IMR-90 (cell line): ENCODE measurements around the gene RBM10. TPM values are rescaled to one million over a fixed set of nuclear protein-coding genes. Genes with fewer than 3 reads are reported as not detected.

ENCODE experiments used
- ATAC-seq: fragments of 200-7000 bp; cut with Tn5 transposase; 2 replicates; pipeline ENCODE4 v1.9.1; 2020; ENCODE audit warnings: low read depth, mild to moderate bottlenecking, moderate library complexity
- BruUV-seq: library from RNA; stranded (reverse); fragments of 400-500 nt; replicated peaks from 2 replicates; lab custom pipeline; 2021; lab: Mats Ljungman, UMichigan
- CTCF ChIA-PET: fragments of 300-600 bp; formaldehyde crosslinking; extraction: SDS; loops from one replicate; lab custom pipeline; 2021; ENCODE audit warnings: antibody characterized with exemption; lab: Yijun Ruan, JAX
- POLR2A ChIA-PET: fragments of 300-600 bp; sonication (Branson Sonifier 250); formaldehyde crosslinking; loops from one replicate; lab custom pipeline; 2022; ENCODE audit warnings: antibody characterized with exemption; ENCODE audit not compliant: unreplicated experiment; lab: Charles Lee
- DNase-seq: peaks from one replicate; pipeline ENCODE4 v3.0.0; 2013
- H2AFZ ChIP-seq: replicated peaks from 2 replicates; pipeline ENCODE3; 2013; ENCODE audit warnings: low read length, mild to moderate bottlenecking; ENCODE audit not compliant: poor library complexity
- H2AK5ac ChIP-seq: 2 replicates; pipeline ENCODE4 v1.6.1; 2013; ENCODE audit warnings: low read depth, low read length, inconsistent platforms
- H2AK9ac ChIP-seq: replicated peaks from 2 replicates; pipeline ENCODE3; 2013; ENCODE audit warnings: mild to moderate bottlenecking, low read depth, low read length, moderate library complexity; ENCODE audit not compliant: poor library complexity
- H2BK120ac ChIP-seq: 2 replicates; pipeline ENCODE4 v1.6.1; 2013; ENCODE audit warnings: low read depth, low read length, inconsistent platforms
- H2BK15ac ChIP-seq: 3 replicates; pipeline ENCODE4 v1.6.1; 2013; ENCODE audit warnings: low read depth, low read length, inconsistent platforms
- H2BK20ac ChIP-seq: 2 replicates; pipeline ENCODE4 v1.6.1; 2013; ENCODE audit warnings: low read depth, mild to moderate bottlenecking, inconsistent platforms, low read length, moderate library complexity
- H2BK5ac ChIP-seq: 2 replicates; pipeline ENCODE4 v1.6.1; 2013; ENCODE audit warnings: mild to moderate bottlenecking, low read depth, low read length, inconsistent platforms; ENCODE audit not compliant: poor library complexity, severe bottlenecking
- H3K14ac ChIP-seq: replicated peaks from 2 replicates; pipeline ENCODE4 v1.6.1; 2013; ENCODE audit warnings: low read depth, low read length, inconsistent platforms
- H3K18ac ChIP-seq: 2 replicates; pipeline ENCODE4 v1.6.1; 2013; ENCODE audit warnings: low read depth, low read length, control low read depth
- H3K23ac ChIP-seq: 2 replicates; pipeline ENCODE4 v1.6.1; 2013; ENCODE audit warnings: low read depth, low read length, inconsistent platforms
- H3K27ac ChIP-seq: 2 replicates; pipeline ENCODE4 v1.5.1; 2013; ENCODE audit warnings: mild to moderate bottlenecking, control low read depth, low read length; ENCODE audit not compliant: insufficient read depth
- H3K27me3 ChIP-seq: 2 replicates; pipeline ENCODE4 v1.6.1; 2013; ENCODE audit warnings: low read length; ENCODE audit not compliant: control insufficient read depth, insufficient read depth
- H3K36me3 ChIP-seq: 2 replicates; pipeline ENCODE4 v1.6.1; 2013; ENCODE audit warnings: low read length, mixed read lengths; ENCODE audit not compliant: control insufficient read depth, insufficient read depth
- H3K4ac ChIP-seq: 2 replicates; pipeline ENCODE4 v1.6.1; 2013; ENCODE audit warnings: low read depth, low read length, inconsistent platforms
- H3K4me1 ChIP-seq: 2 replicates; pipeline ENCODE4 v1.6.1; 2013; ENCODE audit warnings: low read length, mixed read lengths; ENCODE audit not compliant: control insufficient read depth, insufficient read depth
- H3K4me2 ChIP-seq: 2 replicates; pipeline ENCODE4 v1.6.1; 2013; ENCODE audit warnings: low read depth, mild to moderate bottlenecking, control low read depth, low read length, moderate library complexity
- H3K4me3 ChIP-seq: 2 replicates; pipeline ENCODE4 v1.5.1; 2013; ENCODE audit warnings: low read depth, mild to moderate bottlenecking, control low read depth, low read length, moderate library complexity; ENCODE audit not compliant: insufficient read depth
- H3K56ac ChIP-seq: 2 replicates; pipeline ENCODE4 v1.6.1; 2013; ENCODE audit warnings: low read length, inconsistent platforms; ENCODE audit not compliant: insufficient read depth; ENCODE audit errors: extremely low read depth
- H3K79me1 ChIP-seq, 2 experiments: 2 replicates each; pipeline ENCODE4 v1.6.1; 2013; ENCODE audit warnings: low read length in 2 of 2, inconsistent platforms in 1 of 2, low read depth in 1 of 2
- H3K9ac ChIP-seq: 2 replicates; pipeline ENCODE4 v1.6.1; 2013; ENCODE audit warnings: low read depth, low read length, control low read depth
- H3K9me1 ChIP-seq: 2 replicates; pipeline ENCODE4 v1.6.1; 2013; ENCODE audit warnings: low read length, inconsistent platforms; ENCODE audit not compliant: insufficient read depth
- H3K9me3 ChIP-seq: 2 replicates; pipeline ENCODE4 v1.6.1; 2013; ENCODE audit warnings: low read length; ENCODE audit not compliant: control insufficient read depth, insufficient read depth
- H4K20me1 ChIP-seq: 2 replicates; pipeline ENCODE4 v1.6.1; 2013; ENCODE audit warnings: low read length, inconsistent platforms; ENCODE audit not compliant: insufficient read depth
- H4K5ac ChIP-seq: 2 replicates; pipeline ENCODE4 v1.6.1; 2013; ENCODE audit warnings: mild to moderate bottlenecking, low read depth, low read length, control low read depth
- H4K8ac ChIP-seq, 2 experiments: 2 replicates each; pipeline ENCODE4 v1.6.1; 2013; ENCODE audit warnings: low read depth in 2 of 2, low read length in 2 of 2, control low read depth in 1 of 2, inconsistent platforms in 1 of 2
- H4K91ac ChIP-seq: 2 replicates; pipeline ENCODE4 v1.6.1; 2013; ENCODE audit warnings: low read depth, low read length, inconsistent platforms; ENCODE audit not compliant: insufficient read depth
- BHLHE40 ChIP-seq: fragments of 150-350 bp; IDR thresholded peaks from 2 replicates; pipeline ENCODE4 v1.6.1; 2016; ENCODE audit warnings: mild to moderate bottlenecking, low read depth, low read length
- CEBPB ChIP-seq: IDR thresholded peaks from 2 replicates; pipeline ENCODE4 v1.6.1; 2012; ENCODE audit warnings: low read depth, low read length, improper control_type of control experiment
- CHD1 ChIP-seq: IDR thresholded peaks from 2 replicates; pipeline ENCODE4 v1.6.1; 2012; ENCODE audit warnings: low read depth, low read length, improper control_type of control experiment
- FOS ChIP-seq: fragments of 150-350 bp; IDR thresholded peaks from 2 replicates; pipeline ENCODE4 v1.6.1; 2016; ENCODE audit warnings: low read depth, low read length
- MAFK ChIP-seq: IDR thresholded peaks from 2 replicates; pipeline ENCODE4 v1.6.1; 2012; ENCODE audit warnings: low read depth, low read length, improper control_type of control experiment
- MAZ ChIP-seq: IDR thresholded peaks from 2 replicates; pipeline ENCODE4 v1.6.1; 2012; ENCODE audit warnings: low read depth, mild to moderate bottlenecking, low read length, improper control_type of control experiment, moderate library complexity, borderline replicate concordance
- NFE2L2 ChIP-seq: fragments of 150-350 bp; IDR thresholded peaks from 2 replicates; pipeline ENCODE4 v1.6.1; 2016; ENCODE audit warnings: low read depth, mild to moderate bottlenecking, low read length
- POLR2A ChIP-seq: IDR thresholded peaks from 2 replicates; pipeline ENCODE4 v1.6.1; 2012; ENCODE audit warnings: mild to moderate bottlenecking, low read depth, low read length
- RAD21 ChIP-seq: IDR thresholded peaks from 2 replicates; pipeline ENCODE4 v1.6.1; 2012; ENCODE audit warnings: low read length, improper control_type of control experiment
- RCOR1 ChIP-seq: IDR thresholded peaks from 2 replicates; pipeline ENCODE4 v1.6.1; 2012; ENCODE audit warnings: mild to moderate bottlenecking, low read length, improper control_type of control experiment; ENCODE audit not compliant: insufficient replicate concordance
- RFX5 ChIP-seq: IDR thresholded peaks from 2 replicates; pipeline ENCODE4 v1.8.0; 2012; ENCODE audit warnings: low read depth, mild to moderate bottlenecking, low read length, moderate library complexity
- SMC3 ChIP-seq: fragments of 150-350 bp; IDR thresholded peaks from 2 replicates; pipeline ENCODE4 v1.6.1; 2016; ENCODE audit warnings: low read depth, mild to moderate bottlenecking, antibody characterized with exemption, low read length, moderate library complexity
- WGBS, 2 experiments: methylation state at CpG; one replicate each; pipeline versions ENCODE4 v1.1.5 to v1.1.7; 2013; ENCODE audit warnings: missing lambda C conversion rate in 2 of 2; ENCODE audit not compliant: insufficient read length in 1 of 2; ENCODE audit errors: extremely low coverage in 2 of 2; 5-methylcytosine and 5-hydroxymethylcytosine counted together
- dilution Hi-C: fragments of 300-500 bp; cut with HindIII; formaldehyde crosslinking; loops from one replicate; pipeline ENCODE4 v1.14.3; 2018; ENCODE audit warnings: low sequenced_read_pairs; ENCODE audit not compliant: unreplicated experiment
- in situ Hi-C: fragments of 300-500 bp; cut with MboI; formaldehyde crosslinking; loops from 3 replicates; pipeline ENCODE4 v1.14.3; 2019; ENCODE audit warnings: low sequenced_read_pairs, inconsistent platforms, mixed read lengths
- intact Hi-C: fragments of 100-400 bp; cut with micrococcal nuclease; formaldehyde crosslinking; loops from 2 replicates; pipeline ENCODE4 v1.10.0; 2022
- polyA plus RNA-seq, 3 experiments: library from polyadenylated mRNA; depleted of rRNA; stranded (reverse); fragments of >200 nt; gene quantifications; 2 replicates each; pipeline ENCODE4 v1.2.3, GENCODE V29; 2012; ENCODE audit warnings: low replicate concordance in 1 of 3
- total RNA-seq: library from RNA; depleted of rRNA; stranded (reverse); fragments of >200 nt; gene quantifications from 2 replicates; pipeline ENCODE4 v1.2.3, GENCODE V29; 2012
- TF ChIP-seq, protein P1 (sequence below): fragments of 150-350 bp; IDR thresholded peaks from 2 replicates; pipeline ENCODE4 v1.6.1; 2016; ENCODE audit warnings: low read depth, mild to moderate bottlenecking, low read length, moderate library complexity, borderline replicate concordance
- TF ChIP-seq, protein P2 (sequence below): conservative IDR thresholded peaks from 2 replicates; pipeline ENCODE4 v1.5.1; 2012; ENCODE audit warnings: mild to moderate bottlenecking, low read depth, low read length, improper control_type of control experiment

RBM10 gene
- total and polyA plus RNA-seq, 2 of the 4 experiments (the other 2 are of a cell fraction), result 33.4 to 36.0 TPM

- Histone ChIP-seq H4K20me1 (peaks cover 25% of the 10 kb centered on the region), H2BK20ac (no peak overlapping the region), H3K9me3 (no peaks in the 10 kb centered on the region), H3K14ac (no peak overlapping the region), H3K4me2 (no peak overlapping the region), H3K23ac (no peak overlapping the region), H3K4ac (no peak overlapping the region), H2BK15ac (no peak overlapping the region), H3K4me3 (no peak overlapping the region), H4K8ac (no peak overlapping the region), H2BK120ac (no peak overlapping the region), H2BK5ac (no peak overlapping the region), H3K56ac (no peak overlapping the region), H4K91ac (no peak overlapping the region), H2AK5ac (no peak overlapping the region), H4K5ac (no peak overlapping the region), H3K27ac (no peak overlapping the region), H3K79me1 (peaks cover 0 to 11% of the 10 kb centered on the region in 2 experiments; a peak in 1 of 4 replicates), H2AFZ (peak overlapping the region; percentile 21), H2AK9ac (peak overlapping the region; percentile 42), H3K9me1 (0 out of 2 replicates have a peak, but pooled peaks cover 4% of the 10 kb centered on the region), H3K27me3 (peaks cover 10% of the 10 kb centered on the region; the same call in 1 of the 2 replicates), H3K4me1 (no peaks in the 10 kb centered on the region), H3K9ac (no peak overlapping the region), H3K18ac (no peak overlapping the region), H3K36me3 (peaks cover 34% of the 10 kb centered on the region)
- in situ Hi-C loops (no loop called here), intact Hi-C loops (no loop called here), dilution Hi-C loops (no loop called here)
- ATAC-seq (no peak), DNase-seq (no peak)
- 68% methylated on average over 5 of the region's 34 CpGs; no CpG with 5 or more reads in 1 of the 2 experiments for WGBS, 2 experiments
- ChIA-PET CTCF (no interaction called here), POLR2A (no interaction called here)
- TF ChIP-seq BHLHE40 (no peak), RCOR1 (no peak), MAZ (no peak), NFE2L2 (no peak), SMC3 (no peak), MAFK (no peak), CHD1 (no peak), FOS (no peak), POLR2A (no peak), CEBPB (no peak), RFX5 (no peak), RAD21 (no peak)
- TF ChIP-seq, protein P1, sequence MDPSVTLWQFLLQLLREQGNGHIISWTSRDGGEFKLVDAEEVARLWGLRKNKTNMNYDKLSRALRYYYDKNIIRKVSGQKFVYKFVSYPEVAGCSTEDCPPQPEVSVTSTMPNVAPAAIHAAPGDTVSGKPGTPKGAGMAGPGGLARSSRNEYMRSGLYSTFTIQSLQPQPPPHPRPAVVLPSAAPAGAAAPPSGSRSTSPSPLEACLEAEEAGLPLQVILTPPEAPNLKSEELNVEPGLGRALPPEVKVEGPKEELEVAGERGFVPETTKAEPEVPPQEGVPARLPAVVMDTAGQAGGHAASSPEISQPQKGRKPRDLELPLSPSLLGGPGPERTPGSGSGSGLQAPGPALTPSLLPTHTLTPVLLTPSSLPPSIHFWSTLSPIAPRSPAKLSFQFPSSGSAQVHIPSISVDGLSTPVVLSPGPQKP, result no peak
- TF ChIP-seq, protein P2, sequence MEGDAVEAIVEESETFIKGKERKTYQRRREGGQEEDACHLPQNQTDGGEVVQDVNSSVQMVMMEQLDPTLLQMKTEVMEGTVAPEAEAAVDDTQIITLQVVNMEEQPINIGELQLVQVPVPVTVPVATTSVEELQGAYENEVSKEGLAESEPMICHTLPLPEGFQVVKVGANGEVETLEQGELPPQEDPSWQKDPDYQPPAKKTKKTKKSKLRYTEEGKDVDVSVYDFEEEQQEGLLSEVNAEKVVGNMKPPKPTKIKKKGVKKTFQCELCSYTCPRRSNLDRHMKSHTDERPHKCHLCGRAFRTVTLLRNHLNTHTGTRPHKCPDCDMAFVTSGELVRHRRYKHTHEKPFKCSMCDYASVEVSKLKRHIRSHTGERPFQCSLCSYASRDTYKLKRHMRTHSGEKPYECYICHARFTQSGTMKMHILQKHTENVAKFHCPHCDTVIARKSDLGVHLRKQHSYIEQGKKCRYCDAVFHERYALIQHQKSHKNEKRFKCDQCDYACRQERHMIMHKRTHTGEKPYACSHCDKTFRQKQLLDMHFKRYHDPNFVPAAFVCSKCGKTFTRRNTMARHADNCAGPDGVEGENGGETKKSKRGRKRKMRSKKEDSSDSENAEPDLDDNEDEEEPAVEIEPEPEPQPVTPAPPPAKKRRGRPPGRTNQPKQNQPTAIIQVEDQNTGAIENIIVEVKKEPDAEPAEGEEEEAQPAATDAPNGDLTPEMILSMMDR, result no peak
- BruUV-seq, result no TSS peak
Observed at GRCh38 chrX:47170861-47171692, 26.1 kb downstream of the RBM10 start.
